H1 (cell line): ENCODE data around the gene CDK13. TPM values are rescaled to one million over a fixed set of nuclear protein-coding genes. Genes with fewer than 3 reads are reported as not detected.
A peak's percentile ranks its signal among the peaks of the same experiment; 100 is the strongest.

Experiments used
- CTCF ChIA-PET: fragments of 300-600 bp; sonication (Branson Sonifier 250); formaldehyde crosslinking; loops from one replicate; lab custom pipeline; 2021; ENCODE audit not compliant: partially characterized antibody; lab: Charles Lee
- POLR2A ChIA-PET: fragments of 300-600 bp; sonication (Branson Sonifier 250); formaldehyde crosslinking; loops from one replicate; lab custom pipeline; 2021; ENCODE audit warnings: inconsistent platforms; ENCODE audit not compliant: partially characterized antibody; lab: Charles Lee
- DNase-seq, 2 experiments: peaks; one replicate each; pipeline versions ENCODE4 v3.0.0 to v3.0.0-alpha.2; 2010 to 2022; ENCODE audit warnings: low spot score in 2 of 2, low read depth in 1 of 2, mixed read lengths in 1 of 2
- FAIRE-seq: peaks from 2 replicates; lab custom pipeline; 2011; peaks lifted over from hg19 to GRCh38; lab: Jason Lieb, UNC
- H2AFZ ChIP-seq: 2 replicates; pipeline ENCODE4 v1.8.1; 2012; ENCODE audit warnings: low read length, inconsistent platforms
- H2AK5ac ChIP-seq: 2 replicates; pipeline ENCODE4 v1.6.1; 2013; ENCODE audit warnings: low read depth, low read length
- H2BK120ac ChIP-seq: replicated peaks from 2 replicates; pipeline ENCODE3; 2013; ENCODE audit warnings: low read depth, low read length, inconsistent platforms
- H2BK12ac ChIP-seq: 2 replicates; pipeline ENCODE4 v1.6.1; 2013; ENCODE audit warnings: low read depth, low read length
- H2BK15ac ChIP-seq: 2 replicates; pipeline ENCODE4 v1.6.1; 2013; ENCODE audit warnings: low read length
- H2BK20ac ChIP-seq: 2 replicates; pipeline ENCODE4 v1.6.1; 2013; ENCODE audit warnings: low read length
- H2BK5ac ChIP-seq: 2 replicates; pipeline ENCODE4 v1.6.1; 2013; ENCODE audit warnings: low read depth, low read length
- H3K14ac ChIP-seq: 2 replicates; pipeline ENCODE4 v1.6.1; 2013; ENCODE audit warnings: inconsistent platforms; ENCODE audit not compliant: insufficient read length
- H3K18ac ChIP-seq: 2 replicates; pipeline ENCODE4 v1.6.1; 2013; ENCODE audit warnings: low read length; ENCODE audit errors: extremely low read depth
- H3K23ac ChIP-seq: 2 replicates; pipeline ENCODE4 v1.6.1; 2013; ENCODE audit warnings: inconsistent platforms; ENCODE audit not compliant: insufficient read length
- H3K23me2 ChIP-seq: 2 replicates; pipeline ENCODE4 v1.6.1; 2013; ENCODE audit warnings: low read depth, low read length
- H3K27ac ChIP-seq: 2 replicates; pipeline ENCODE4 v1.6.1; 2011; ENCODE audit warnings: low read depth, low read length, inconsistent platforms
- H3K27me3 ChIP-seq, 4 experiments: replicated peaks in 1 of 4; 1 replicate in 1 of 4; 2 replicates in 3 of 4; pipeline versions ENCODE4 v1.6.1 to v1.8.1; 2011 to 2013; ENCODE audit warnings: low read length in 3 of 4, mild to moderate bottlenecking in 3 of 4, inconsistent platforms in 2 of 4, mixed read lengths in 2 of 4, moderate library complexity in 1 of 4; ENCODE audit not compliant: control insufficient read depth in 3 of 4, insufficient read depth in 3 of 4; ENCODE audit errors: extremely low read depth in 1 of 4
- H3K36me3 ChIP-seq, 4 experiments: 2 replicates each; pipeline versions ENCODE4 v1.6.1 to v1.8.1; 2011 to 2013; ENCODE audit warnings: mild to moderate bottlenecking in 4 of 4, low read length in 3 of 4, moderate library complexity in 2 of 4, control low read depth in 1 of 4, inconsistent platforms in 1 of 4; ENCODE audit not compliant: insufficient read depth in 4 of 4, control insufficient read depth in 2 of 4
- H3K4ac ChIP-seq: replicated peaks from 2 replicates; pipeline ENCODE3; 2013; ENCODE audit warnings: low read length, low read depth, mixed read lengths, inconsistent platforms; ENCODE audit not compliant: insufficient read length
- H3K4me1 ChIP-seq, 4 experiments: replicated peaks in 1 of 4; 1 replicate in 1 of 4; 2 replicates in 3 of 4; pipeline versions ENCODE4 v1.6.1 to v1.8.1; 2011 to 2013; ENCODE audit warnings: low read length in 3 of 4, inconsistent platforms in 2 of 4, mixed read lengths in 1 of 4; ENCODE audit not compliant: insufficient read depth in 4 of 4, control insufficient read depth in 3 of 4
- H3K4me2 ChIP-seq, 2 experiments: 2 replicates each; pipeline versions ENCODE4 v1.6.1 to v1.8.1; 2011 to 2013; ENCODE audit warnings: low read depth in 2 of 2, low read length in 2 of 2, control low read depth in 1 of 2, inconsistent platforms in 1 of 2, mild to moderate bottlenecking in 1 of 2; ENCODE audit not compliant: insufficient read depth in 1 of 2
- H3K4me3 ChIP-seq, 4 experiments: fragments of 200-600, 300-600 bp in 1 of 4; sonication (generic), shearing (Covaris generic), sonication (Bioruptor Twin) in 1 of 4; 2 replicates each; pipeline versions ENCODE4 v1.5.1 to v1.8.1; 2011 to 2016; ENCODE audit warnings: low read length in 4 of 4, low read depth in 3 of 4, control low read depth in 2 of 4, inconsistent platforms in 2 of 4, mild to moderate bottlenecking in 2 of 4, mixed read lengths in 1 of 4, moderate library complexity in 1 of 4; ENCODE audit not compliant: insufficient read depth in 2 of 4; ENCODE audit errors: extremely low read depth in 1 of 4
- H3K56ac ChIP-seq: replicated peaks from 2 replicates; pipeline ENCODE3; 2013; ENCODE audit warnings: low read depth, mild to moderate bottlenecking, mixed read lengths, low read length, inconsistent platforms; ENCODE audit not compliant: insufficient read length
- H3K79me1 ChIP-seq: 2 replicates; pipeline ENCODE4 v1.6.1; 2013; ENCODE audit warnings: low read depth, low read length, control low read depth
- H3K79me2 ChIP-seq, 2 experiments: 2 replicates each; pipeline versions ENCODE4 v1.6.1 to v1.8.1; 2012 to 2013; ENCODE audit warnings: low read length in 2 of 2, mild to moderate bottlenecking in 2 of 2, inconsistent platforms in 1 of 2; ENCODE audit not compliant: insufficient read depth in 2 of 2, control insufficient read depth in 1 of 2
- H3K9ac ChIP-seq, 4 experiments: replicated peaks in 1 of 4; 1 replicate in 1 of 4; 2 replicates in 3 of 4; pipeline versions ENCODE4 v1.6.1 to v1.8.1; 2011 to 2013; ENCODE audit warnings: low read depth in 3 of 4, low read length in 3 of 4, control low read depth in 2 of 4, mild to moderate bottlenecking in 2 of 4, moderate library complexity in 2 of 4, inconsistent platforms in 1 of 4; ENCODE audit errors: extremely low read depth in 1 of 4
- H3K9me3 ChIP-seq, 2 experiments: 2 replicates each; pipeline versions ENCODE4 v1.6.1 to v1.8.1; 2012 to 2013; ENCODE audit warnings: mild to moderate bottlenecking in 2 of 2, moderate library complexity in 2 of 2, control low read depth in 1 of 2, inconsistent platforms in 1 of 2, low read depth in 1 of 2, low read length in 1 of 2, mixed read lengths in 1 of 2; ENCODE audit not compliant: insufficient read depth in 2 of 2
- H4K20me1 ChIP-seq, 2 experiments: replicated peaks in 1 of 2; 2 replicates each; pipeline versions ENCODE3 to v1.8.1; 2011 to 2013; ENCODE audit warnings: inconsistent platforms in 2 of 2, low read length in 2 of 2, mild to moderate bottlenecking in 1 of 2; ENCODE audit not compliant: insufficient read depth in 2 of 2, control insufficient read depth in 1 of 2
- H4K5ac ChIP-seq: 2 replicates; pipeline ENCODE4 v1.6.1; 2013; ENCODE audit warnings: low read length, low read depth, mixed read lengths, inconsistent platforms; ENCODE audit not compliant: insufficient read length
- H4K8ac ChIP-seq: 2 replicates; pipeline ENCODE4 v1.8.0; 2013; ENCODE audit warnings: mild to moderate bottlenecking, moderate library complexity, low read length, inconsistent platforms; ENCODE audit not compliant: insufficient read depth; ENCODE audit errors: extremely low read depth
- H4K91ac ChIP-seq: replicated peaks from 2 replicates; pipeline ENCODE3; 2013; ENCODE audit warnings: low read length, mixed read lengths, inconsistent platforms; ENCODE audit not compliant: insufficient read length
- ASH2L ChIP-seq: fragments of 200-600, 300-600 bp; sonication (generic); IDR thresholded peaks from one replicate; pipeline ENCODE4 v1.7.1; 2017; ENCODE audit warnings: low read length
- BACH1 ChIP-seq: IDR thresholded peaks from 2 replicates; pipeline ENCODE4 v1.6.1; 2012; ENCODE audit warnings: low read length, improper control_type of control experiment
- CEBPB ChIP-seq: IDR thresholded peaks from 2 replicates; pipeline ENCODE4 v1.6.1; 2012; ENCODE audit warnings: low read depth, low read length
- GABPA ChIP-seq: IDR thresholded peaks from 2 replicates; pipeline ENCODE4 v1.6.1; 2011; ENCODE audit warnings: mild to moderate bottlenecking, low read length, moderate library complexity, borderline replicate concordance; ENCODE audit not compliant: insufficient read depth
- HDAC6 ChIP-seq: IDR thresholded peaks from one replicate; pipeline ENCODE4 v1.7.1; 2012; ENCODE audit warnings: low read depth, mild to moderate bottlenecking, inconsistent platforms, low read length, moderate library complexity
- POLR2AphosphoS5 ChIP-seq: IDR thresholded peaks from 2 replicates; pipeline ENCODE4 v1.6.1; 2011; ENCODE audit warnings: low read depth, low read length
- RBBP5 ChIP-seq: IDR thresholded peaks from 2 replicates; pipeline ENCODE4 v1.7.1; 2012; ENCODE audit warnings: low read depth, mild to moderate bottlenecking, inconsistent platforms, low read length, moderate library complexity, borderline replicate concordance
- SIN3A ChIP-seq, 2 experiments: IDR thresholded peaks in 1 of 2; conservative IDR thresholded peaks in 1 of 2; 2 replicates each; pipeline ENCODE4 v1.6.1; 2011 to 2012; ENCODE audit warnings: low read length in 2 of 2, improper control_type of control experiment in 1 of 2, low read depth in 1 of 2, mild to moderate bottlenecking in 1 of 2
- SP1 ChIP-seq: IDR thresholded peaks from 2 replicates; pipeline ENCODE4 v1.6.1; 2011; ENCODE audit warnings: low read depth, low read length
- TAF7 ChIP-seq: optimal IDR thresholded peaks from 2 replicates; pipeline ENCODE3; 2011; ENCODE audit warnings: low read depth, mild to moderate bottlenecking, inconsistent platforms, low read length, moderate library complexity, borderline replicate concordance
- TCF12 ChIP-seq: IDR thresholded peaks from 2 replicates; pipeline ENCODE4 v1.6.1; 2011; ENCODE audit warnings: low read depth, mild to moderate bottlenecking, low read length
- WGBS, 2 experiments: shearing (Covaris generic) in 1 of 2; methylation state at CpG; one replicate each; pipeline versions ENCODE4 v1.1.6 to v1.1.7; 2013 to 2015; ENCODE audit warnings: low lambda C conversion rate in 2 of 2, mixed read lengths in 2 of 2, inconsistent platforms in 1 of 2, low coverage in 1 of 2, missing lambda C conversion rate in 1 of 2; ENCODE audit not compliant: insufficient replicate concordance in 2 of 2, insufficient coverage in 1 of 2, insufficient read length in 1 of 2; ENCODE audit errors: extremely low coverage in 1 of 2, missing lambda C conversion rate in 1 of 2; 5-methylcytosine and 5-hydroxymethylcytosine counted together
- polyA plus RNA-seq, 7 experiments: library from polyadenylated mRNA; depleted of rRNA in 3 of 7; stranded (reverse) in 5 of 7; unstranded in 2 of 7; fragments of >200 nt in 5 of 7; fragments of 200-250 nt in 2 of 7; gene quantifications; 1 replicate in 5 of 7; 2 replicates in 1 of 7; 4 replicates in 1 of 7; pipeline versions ENCODE4 v1.2.1 to v1.2.3, GENCODE V29; 2011 to 2013; ENCODE audit warnings: missing spikeins in 2 of 7, mixed read lengths in 2 of 7
- total RNA-seq: library from RNA; stranded (reverse); fragmentation: NEBNext Ultra II Directional; extraction: Animal tissue kit (Norgen Biotek cat#: 25700); gene quantifications from 2 replicates; pipeline ENCODE4 v1.2.1, GENCODE V29; 2021

Gene CDK13
- total and polyA plus RNA-seq, 2 of the 8 experiments (the other 6 are each of a cell fraction or from before 2014, with no cell fraction given) = 22.6 to 49.5 TPM

- Histone ChIP-seq H3K4ac (peak overlapping the region; percentile 24), H2AFZ (peak overlapping the region; percentile 57), H3K56ac (peak overlapping the region; percentile 96)
- no peak for TF ChIP-seq BACH1
- peak; percentile 90 for TF ChIP-seq TAF7
- TF ChIP-seq CEBPB = no peak; the same call in 1 of the 2 replicates
- TF ChIP-seq SIN3A (conservative IDR thresholded peaks at IDR 0.05 in 1 of 2, IDR thresholded peaks at IDR 0.05 in 1 of 2; ENCODE audit: low read depth in 1 of 2, low read length in 2 of 2) = peak in 1 of 2 experiments; percentile 68; a peak in 1 of 4 replicates
- TF ChIP-seq POLR2AphosphoS5 = peak; percentile 96
- no peak for TF ChIP-seq SP1
- peak; percentile 93 for TF ChIP-seq ASH2L
- TF ChIP-seq HDAC6 = no peak
- no peak for TF ChIP-seq TCF12
- TF ChIP-seq GABPA = peak; percentile 91; the same call in 1 of the 2 replicates
- peak; percentile 36; the same call in 1 of the 2 replicates for TF ChIP-seq RBBP5
Observed at GRCh38 chr7:39948956-39949928, 814 bp upstream of the CDK13 start.

More at GRCh38 chr7:39948956-39949928, 814 bp upstream of the CDK13 start:
- H3K18ac ChIP-seq = peak overlapping the region; percentile 79
- H2BK20ac ChIP-seq = no peak overlapping the region
- peak overlapping the region; percentile 99 for H2BK5ac ChIP-seq
- H3K79me2 ChIP-seq = peaks cover 7 to 31% of the 10 kb centered on the region in 2 experiments; a peak in 3 of 4 replicates
- no peak overlapping the region for H3K14ac ChIP-seq
- H3K79me1 ChIP-seq = no peaks in the 10 kb centered on the region
- no peaks in the 10 kb centered on the region for H3K27me3 ChIP-seq
- H2BK15ac ChIP-seq = peak overlapping the region; percentile 75; the same call in 1 of the 2 replicates
- DNase-seq = peak; percentile 92 to 99
- H3K27ac ChIP-seq = peak overlapping the region; percentile 91
- peaks cover 13 to 18% of the 10 kb centered on the region in 2 experiments for H4K20me1 ChIP-seq
- CTCF ChIA-PET = interaction anchor here (0.7 to 1.3 kb wide), 6 partner anchors 12 to 207 kb away, joined by 3 to 4 read pairs (median 4); no protein-coding TSS in a partner anchor
- no peaks in the 10 kb centered on the region for H3K9me3 ChIP-seq
- peak overlapping the region; percentile 90 to 97 (median 93) for H3K9ac ChIP-seq
- peak overlapping the region; percentile 93; the same call in 1 of the 2 replicates for H2BK12ac ChIP-seq
- H4K8ac ChIP-seq = peak overlapping the region; percentile 98
- H3K23me2 ChIP-seq = peaks cover 3% of the 10 kb centered on the region
- 1% methylated on average over 48 of the region's 74 CpGs; no CpG with 5 or more reads in 1 of the 2 experiments for WGBS, 2 experiments
- no peak overlapping the region for H2AK5ac ChIP-seq
- POLR2A ChIA-PET = interaction anchor here (0.5 to 2.4 kb wide), 8 partner anchors 9 to 185 kb away, joined by 3 to 9 read pairs (median 4); partner anchors contain the start of genes MPLKIP and SUGCT
- H3K36me3 ChIP-seq = no peaks in the 10 kb centered on the region
- H4K91ac ChIP-seq = peak overlapping the region; percentile 86
- no peak overlapping the region for H2BK120ac ChIP-seq
- peak overlapping the region; percentile 90 for H4K5ac ChIP-seq
- FAIRE-seq = peak; percentile 58
- H3K23ac ChIP-seq = no peak overlapping the region
- H3K4me2 ChIP-seq = peak overlapping the region; percentile 72 to 77
- H3K4me3 ChIP-seq = peak overlapping the region; percentile 83 to 91 (median 89)
- H3K4me1 ChIP-seq = no peaks in the 10 kb centered on the region; a peak in 4 of 7 replicates
